ENCODE measurements around the gene JAZF1. TPM values are rescaled to one million over a fixed set of nuclear protein-coding genes. Genes with fewer than 3 reads are reported as not detected.

Gene JAZF1
- total and polyA plus RNA-seq, 9 of the 15 experiments (the other 6 are each of a cell fraction or from before 2014, with no cell fraction given), result 0.04 to 0.64 (median 0.11) TPM; not detected in 3

- CTCF ChIA-PET (ENCODE audit: low intra/inter-chr PET ratio), result no interaction called here
- H2AFZ ChIP-seq (ENCODE audit: low read depth, low read length), result no peak overlapping the region
- in situ Hi-C loops (cut with MboI), result no loop called here
- ATAC-seq, result no peak
- no peaks in the 10 kb centered on the region for H3K9me1 ChIP-seq (ENCODE audit: control insufficient read depth, insufficient read depth, low read length)
- intact Hi-C loops (cut with micrococcal nuclease), result no loop called here
- H3K9me3 ChIP-seq (replicated peaks; ENCODE audit: control insufficient read depth, insufficient read depth, low read depth, low read length), result no peaks in the 10 kb centered on the region
- no peak for DNase-seq (ENCODE audit: extremely low read depth in 1 of 4, low spot score in 3 of 4)
- no peaks in the 10 kb centered on the region; a peak in 1 of 5 replicates for H3K4me1 ChIP-seq (replicated peaks in 1 of 2; ENCODE audit: control insufficient read depth in 2 of 2, insufficient read depth in 2 of 2, low read length in 2 of 2)
- no peak overlapping the region for H3K9ac ChIP-seq (ENCODE audit: insufficient read depth in 1 of 2, low read depth in 2 of 2, low read length in 2 of 2)
- no peaks in the 10 kb centered on the region for H4K20me1 ChIP-seq (replicated peaks; ENCODE audit: control insufficient read depth, insufficient read depth, low read length)
- no peak overlapping the region for H3K4me2 ChIP-seq (ENCODE audit: insufficient read depth, low read length)
- POLR2A ChIA-PET, result interaction anchor here (0.6 kb wide), 1 partner anchor 25 kb away, joined by 3 read pairs; no protein-coding TSS in a partner anchor
- H3K27ac ChIP-seq (ENCODE audit: extremely low read depth, low read depth, low read length), result no peak overlapping the region
- WGBS (ENCODE audit: insufficient coverage, low coverage, missing lambda C conversion rate), result 7% methylated on average over 1 of the region's 1 CpG
- no peaks in the 10 kb centered on the region for H3K36me3 ChIP-seq (ENCODE audit: control insufficient read depth, insufficient read depth, low read length)
- no TSS peak for BruUV-seq (replicated peaks)
- H3K27me3 ChIP-seq (ENCODE audit: control insufficient read depth in 2 of 2, insufficient read depth in 2 of 2, low read length in 2 of 2), result peaks cover 2 to 13% of the 10 kb centered on the region in 2 experiments; a peak in 3 of 5 replicates
- FAIRE-seq, result no peak
- H3K4me3 ChIP-seq, result no peak overlapping the region
- H3K79me2 ChIP-seq (ENCODE audit: control insufficient read depth, insufficient read depth, low read length), result no peaks in the 10 kb centered on the region
- TF ChIP-seq HMGN3 (IDR thresholded peaks at IDR 0.05; ENCODE audit: borderline replicate concordance, extremely low read depth, insufficient read length, low read depth, low read length) (no peak), CBFA2T2 (conservative IDR thresholded peaks at IDR 0.05) (no peak), ARID3A (IDR thresholded peaks at IDR 0.05; ENCODE audit: borderline replicate concordance, low read depth, low read length) (no peak), BCLAF1 (IDR thresholded peaks at IDR 0.05; ENCODE audit: borderline replicate concordance in 1 of 2, control insufficient read depth in 1 of 2, low read depth in 2 of 2, low read length in 1 of 2) (no peak), PTBP1 (IDR thresholded peaks at IDR 0.05; ENCODE audit: low read depth, low read length) (no peak), SNIP1 (IDR thresholded peaks at IDR 0.05; ENCODE audit: low read depth) (no peak), CTCF (IDR thresholded peaks at IDR 0.05 in 2 of 3, conservative IDR thresholded peaks at IDR 0.05 in 1 of 3; ENCODE audit: insufficient read depth in 2 of 3, low read depth in 1 of 3, low read length in 3 of 3) (no peak), TFAP4 (CRISPR knock-in tag; IDR thresholded peaks at IDR 0.05; ENCODE audit: borderline replicate concordance) (no peak), ZNF695 (CRISPR knock-in tag; IDR thresholded peaks at IDR 0.05) (no peak), STAT5B (CRISPR knock-in tag; IDR thresholded peaks at IDR 0.05) (no peak), HNRNPUL1 (IDR thresholded peaks at IDR 0.05; ENCODE audit: low read length) (no peak), ZNF830 (CRISPR knock-in tag; IDR thresholded peaks at IDR 0.05) (no peak), ARNT (IDR thresholded peaks at IDR 0.05) (no peak)
These were observed 47.4 kb downstream of the JAZF1 start for GRCh38 chr7:28132959-28133870.

Data from K562 (cell line).